Sigmoid colon (tissue), 7 donors: ENCODE results near the gene SH3GL2. TPM values are rescaled to one million over a fixed set of nuclear protein-coding genes. Genes with fewer than 3 reads are reported as not detected.

ENCODE experiments used
- DNase-seq: peaks from one replicate; pipeline ENCODE4 v3.0.0-alpha.2; 2019
- H3K27ac ChIP-seq, 4 donors: fragments of 200-600 bp; sonication (generic); one replicate each; pipeline ENCODE4 v1.5.1; 2016 to 2019; ENCODE audit warnings: mild to moderate bottlenecking in 1 of 4
- H3K27me3 ChIP-seq, 3 donors: fragments of 200-600 bp; sonication (generic); one replicate each; pipeline ENCODE4 v1.5.1; 2019; ENCODE audit warnings: mild to moderate bottlenecking in 1 of 3
- H3K36me3 ChIP-seq, 4 donors: fragments of 200-600 bp; sonication (generic); one replicate each; pipeline ENCODE4 v1.5.1; 2016 to 2019
- H3K4me1 ChIP-seq, 4 donors: fragments of 200-600 bp; sonication (generic); one replicate each; pipeline ENCODE4 v1.5.1; 2017 to 2019
- H3K4me3 ChIP-seq, 4 donors: fragments of 200-600 bp; sonication (generic); one replicate each; pipeline ENCODE4 v1.5.1; 2017 to 2019; ENCODE audit warnings: mild to moderate bottlenecking in 2 of 4, moderate library complexity in 1 of 4
- H3K9me3 ChIP-seq, 4 donors: fragments of 200-600 bp in 3 of 4; sonication (generic) in 3 of 4; one replicate each; pipeline versions ENCODE4 v1.5.1 to v1.6.1; 2013 to 2019
- EP300 ChIP-seq, 4 donors: sonication (generic); formaldehyde crosslinking; IDR thresholded peaks; one replicate each; pipeline ENCODE4 v1.6.1; 2017; ENCODE audit warnings: antibody characterized with exemption in 4 of 4
- POLR2A ChIP-seq, 2 donors: fragments of 450-650 bp; IDR thresholded peaks; one replicate each; pipeline ENCODE4 v1.6.1; 2016; ENCODE audit warnings: antibody characterized with exemption in 2 of 2, mild to moderate bottlenecking in 2 of 2, moderate library complexity in 2 of 2
- POLR2AphosphoS5 ChIP-seq, 4 donors: sonication (generic); formaldehyde crosslinking; IDR thresholded peaks; one replicate each; pipeline ENCODE4 v1.6.1; 2017; ENCODE audit warnings: antibody characterized with exemption in 4 of 4
- WGBS, 2 donors: extraction: QIAGEN DNeasy Blood & Tissue Kit; methylation state at CpG; one replicate each; pipeline ENCODE4 v1.1.7; 2013; 5-methylcytosine and 5-hydroxymethylcytosine counted together
- intact Hi-C: fragments of 100-400 bp; cut with DNase I; formaldehyde crosslinking; loops from one replicate; pipeline ENCODE4 v1.15.1; 2023
- polyA plus RNA-seq, 3 donors: library from polyadenylated mRNA; stranded (reverse); fragments of 200-250 nt; gene quantifications; one replicate each; pipeline ENCODE4 v1.2.3, GENCODE V29; 2013
- total RNA-seq, 4 donors: library from RNA; depleted of rRNA; stranded (reverse); fragments of >200 nt; gene quantifications; one replicate each; pipeline ENCODE4 v1.1.0, GENCODE V29; 2016
- TF ChIP-seq, protein P1 (sequence below), 4 experiments: fragments of 450-650 bp in 3 of 4; fragments of 200-600 bp in 1 of 4; IDR thresholded peaks; one replicate each; pipeline ENCODE4 v1.5.1; 2016 to 2019; ENCODE audit warnings: antibody characterized with exemption in 4 of 4, mild to moderate bottlenecking in 3 of 4, moderate library complexity in 2 of 4
- donor health status: healthy with polysubstance abuse.
- donor health status: Bipolar disorder and iron deficiency.
- donor health status: healthy.

Gene SH3GL2
- total and polyA plus RNA-seq, 7 donors = 0.23 to 0.82 (median 0.68) TPM

DNA sequence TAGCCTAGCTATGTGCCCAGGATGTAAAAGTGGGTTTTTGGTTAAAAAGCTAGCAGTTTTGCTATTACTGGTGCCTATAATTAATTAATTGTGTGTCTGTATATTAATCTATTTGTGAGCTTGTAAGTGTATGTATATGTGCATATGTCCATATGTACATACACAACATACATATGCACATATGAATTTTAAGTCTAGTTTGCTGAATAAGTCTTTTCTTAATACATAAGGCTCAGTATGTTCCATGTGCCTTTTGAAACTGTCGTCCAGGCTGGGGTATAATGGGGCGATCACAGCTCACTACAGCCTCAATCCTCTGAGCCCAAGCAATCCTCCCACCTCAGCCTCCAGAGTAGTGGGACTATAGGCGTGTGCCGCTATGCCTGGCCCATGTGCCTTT, 10.1 kb downstream of the SH3GL2 start:
- WGBS, 2 donors = 92 to 94% methylated on average over 4 of the region's 4 CpGs
- no peaks in the 10 kb centered on the region for H3K27me3 ChIP-seq
- H3K27ac ChIP-seq = no peak overlapping the region
- no peak for TF ChIP-seq POLR2A (IDR thresholded peaks at IDR 0.05)
- TF ChIP-seq POLR2AphosphoS5 (IDR thresholded peaks at IDR 0.05) = no peak
- TF ChIP-seq, protein P1, sequence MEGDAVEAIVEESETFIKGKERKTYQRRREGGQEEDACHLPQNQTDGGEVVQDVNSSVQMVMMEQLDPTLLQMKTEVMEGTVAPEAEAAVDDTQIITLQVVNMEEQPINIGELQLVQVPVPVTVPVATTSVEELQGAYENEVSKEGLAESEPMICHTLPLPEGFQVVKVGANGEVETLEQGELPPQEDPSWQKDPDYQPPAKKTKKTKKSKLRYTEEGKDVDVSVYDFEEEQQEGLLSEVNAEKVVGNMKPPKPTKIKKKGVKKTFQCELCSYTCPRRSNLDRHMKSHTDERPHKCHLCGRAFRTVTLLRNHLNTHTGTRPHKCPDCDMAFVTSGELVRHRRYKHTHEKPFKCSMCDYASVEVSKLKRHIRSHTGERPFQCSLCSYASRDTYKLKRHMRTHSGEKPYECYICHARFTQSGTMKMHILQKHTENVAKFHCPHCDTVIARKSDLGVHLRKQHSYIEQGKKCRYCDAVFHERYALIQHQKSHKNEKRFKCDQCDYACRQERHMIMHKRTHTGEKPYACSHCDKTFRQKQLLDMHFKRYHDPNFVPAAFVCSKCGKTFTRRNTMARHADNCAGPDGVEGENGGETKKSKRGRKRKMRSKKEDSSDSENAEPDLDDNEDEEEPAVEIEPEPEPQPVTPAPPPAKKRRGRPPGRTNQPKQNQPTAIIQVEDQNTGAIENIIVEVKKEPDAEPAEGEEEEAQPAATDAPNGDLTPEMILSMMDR (IDR thresholded peaks at IDR 0.05) = no peak
- TF ChIP-seq EP300 (IDR thresholded peaks at IDR 0.05) = no peak
- no peaks in the 10 kb centered on the region for H3K4me1 ChIP-seq
- intact Hi-C loops = no loop called here
- H3K36me3 ChIP-seq = no peaks in the 10 kb centered on the region
- H3K4me3 ChIP-seq = no peak overlapping the region
- DNase-seq = no peak
- H3K9me3 ChIP-seq = no peaks in the 10 kb centered on the region

DNA sequence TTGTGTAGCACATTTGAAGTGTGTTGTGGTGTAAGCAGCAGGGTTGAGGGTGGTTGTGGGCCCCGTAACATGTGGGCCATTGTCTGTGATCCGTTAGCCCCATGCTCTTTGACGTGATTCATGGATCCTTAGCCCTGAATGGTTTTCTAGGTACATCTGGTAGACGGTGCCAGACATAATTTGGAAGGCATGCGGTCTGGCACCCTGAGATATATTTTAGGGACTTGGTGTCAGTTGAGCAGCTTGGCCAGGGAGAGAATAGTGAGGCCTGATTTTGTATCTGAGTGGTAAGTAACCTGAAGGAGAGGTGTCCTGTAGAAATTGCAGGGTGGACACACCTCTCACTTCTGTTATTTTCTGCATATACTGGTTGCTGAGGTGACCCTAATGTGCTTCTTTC, 10.9 kb downstream of the SH3GL2 start:
- H3K4me3 ChIP-seq = no peak overlapping the region
- DNase-seq = no peak
- no peak overlapping the region for H3K27ac ChIP-seq
- no peak for TF ChIP-seq EP300 (IDR thresholded peaks at IDR 0.05)
- H3K27me3 ChIP-seq = no peaks in the 10 kb centered on the region
- no peaks in the 10 kb centered on the region for H3K36me3 ChIP-seq
- H3K4me1 ChIP-seq = no peaks in the 10 kb centered on the region
- H3K9me3 ChIP-seq = no peaks in the 10 kb centered on the region
- intact Hi-C loops = no loop called here
- WGBS, 2 donors = 92 to 94% methylated on average over 5 of the region's 5 CpGs

DNA sequence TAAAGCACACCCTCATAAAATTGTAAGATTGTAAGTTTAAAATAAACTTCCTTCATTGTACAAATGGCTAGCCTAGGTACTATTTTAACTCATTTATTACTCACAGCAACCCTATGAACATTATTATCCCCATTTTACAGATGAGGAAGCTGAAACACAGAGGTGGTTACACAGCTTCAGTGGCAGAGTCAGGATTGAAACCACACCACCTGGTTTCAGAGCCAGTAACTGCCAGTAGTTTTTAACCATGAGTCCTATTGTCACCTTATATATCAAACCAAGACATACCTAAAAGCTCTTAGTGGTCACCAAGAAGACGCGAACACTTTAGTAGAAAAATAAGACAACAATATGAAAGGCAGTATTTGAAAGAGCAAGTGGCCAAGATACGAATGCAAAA, 16.1 kb downstream of the SH3GL2 start:
- Histone ChIP-seq H3K36me3 (no peaks in the 10 kb centered on the region), H3K4me3 (no peak overlapping the region), H3K27ac (no peak overlapping the region), H3K9me3 (no peaks in the 10 kb centered on the region), H3K27me3 (no peaks in the 10 kb centered on the region), H3K4me1 (no peaks in the 10 kb centered on the region)
- intact Hi-C loops = no loop called here
- WGBS, 2 donors = 79 to 86% methylated on average over 3 of the region's 3 CpGs
- no peak for TF ChIP-seq EP300 (IDR thresholded peaks at IDR 0.05)
- TF ChIP-seq POLR2A (IDR thresholded peaks at IDR 0.05) = no peak
- TF ChIP-seq POLR2AphosphoS5 (IDR thresholded peaks at IDR 0.05) = no peak
- TF ChIP-seq, protein P1 (IDR thresholded peaks at IDR 0.05) = no peak
- DNase-seq = no peak

DNA sequence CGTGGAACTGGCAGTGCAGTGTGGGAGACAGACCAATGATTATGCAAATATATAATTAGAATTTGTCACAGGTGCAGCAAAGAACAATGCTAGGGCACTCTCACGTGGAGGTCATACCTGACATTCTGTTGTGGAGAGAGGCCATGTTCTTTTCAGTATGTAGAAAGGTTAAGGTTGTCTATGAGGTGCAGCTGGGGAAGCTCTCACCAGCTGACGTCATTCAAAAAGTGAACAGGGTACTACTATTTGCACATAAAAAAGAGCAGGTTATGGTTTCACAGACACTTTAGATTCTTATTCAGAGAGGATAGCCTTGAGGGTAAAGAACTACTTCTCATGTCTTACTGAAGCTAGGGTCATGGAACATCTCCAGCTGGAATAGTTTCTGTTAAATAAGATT, 19.1 kb downstream of the SH3GL2 start:
- WGBS, 2 donors = 88 to 91% methylated on average over 3 of the region's 3 CpGs
- no peak for DNase-seq
- TF ChIP-seq, protein P1 (IDR thresholded peaks at IDR 0.05) = no peak
- TF ChIP-seq POLR2A (IDR thresholded peaks at IDR 0.05) = no peak
- TF ChIP-seq POLR2AphosphoS5 (IDR thresholded peaks at IDR 0.05) = no peak
- TF ChIP-seq EP300 (IDR thresholded peaks at IDR 0.05) = no peak
- no peaks in the 10 kb centered on the region for H3K9me3 ChIP-seq
- no peak overlapping the region for H3K4me3 ChIP-seq
- H3K27me3 ChIP-seq = no peaks in the 10 kb centered on the region
- no peak overlapping the region for H3K27ac ChIP-seq
- H3K4me1 ChIP-seq = no peaks in the 10 kb centered on the region
- intact Hi-C loops = no loop called here
- no peaks in the 10 kb centered on the region for H3K36me3 ChIP-seq

DNA sequence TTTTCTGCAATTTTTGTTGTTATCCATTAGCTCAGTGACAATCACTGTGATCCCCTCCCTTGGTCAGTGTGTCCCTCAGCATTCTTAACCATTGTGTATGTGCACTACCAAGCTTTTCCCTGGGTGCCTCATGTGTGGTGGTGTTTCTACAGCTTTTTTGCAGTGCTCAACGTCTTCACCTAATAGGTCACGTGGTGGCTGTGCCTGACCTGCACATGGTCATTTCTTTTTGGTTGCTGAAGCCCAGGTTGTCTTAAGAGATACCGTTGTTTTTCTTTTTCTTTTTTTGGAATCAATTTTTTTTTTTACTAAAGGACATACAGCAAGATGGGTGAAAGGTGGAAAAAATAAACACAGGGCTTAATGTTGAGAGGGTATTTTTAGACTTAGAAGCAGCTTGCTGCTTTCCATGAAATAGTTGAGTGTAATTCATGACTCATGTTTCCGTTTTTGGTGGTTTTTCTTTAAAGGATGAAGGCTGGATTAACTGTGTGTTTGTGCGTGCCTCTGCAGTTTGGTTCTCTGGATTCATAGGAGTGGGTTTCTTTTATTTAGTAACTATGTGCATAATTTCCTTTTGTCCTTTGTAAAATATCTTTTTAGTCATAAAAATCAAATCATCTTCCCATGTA, 22.2 kb downstream of the SH3GL2 start:
- TF ChIP-seq EP300 (IDR thresholded peaks at IDR 0.05) = no peak
- TF ChIP-seq POLR2A (IDR thresholded peaks at IDR 0.05) = no peak
- TF ChIP-seq POLR2AphosphoS5 (IDR thresholded peaks at IDR 0.05) = no peak
- TF ChIP-seq, protein P1 (IDR thresholded peaks at IDR 0.05) = no peak
- no peak for DNase-seq
- Histone ChIP-seq H3K4me3 (no peak overlapping the region), H3K4me1 (no peaks in the 10 kb centered on the region), H3K27me3 (no peaks in the 10 kb centered on the region), H3K36me3 (no peaks in the 10 kb centered on the region), H3K9me3 (no peaks in the 10 kb centered on the region), H3K27ac (no peak overlapping the region)
- intact Hi-C loops = no loop called here
- 69 to 80% methylated on average over 5 of the region's 5 CpGs for WGBS, 2 donors
